HUES64 (cell line): ENCODE results near the gene OBP2A.

Experiments
- H3K27ac ChIP-seq: 2 replicates; pipeline ENCODE4 v1.7.0; 2013; ENCODE audit warnings: low read depth, low read length, inconsistent platforms
- H3K27me3 ChIP-seq: 2 replicates; pipeline ENCODE4 v1.6.1; 2013; ENCODE audit warnings: mild to moderate bottlenecking, low read length; ENCODE audit not compliant: insufficient read depth
- H3K36me3 ChIP-seq: 2 replicates; pipeline ENCODE4 v1.6.1; 2013; ENCODE audit warnings: mild to moderate bottlenecking, low read length; ENCODE audit not compliant: insufficient read depth
- H3K4me1 ChIP-seq: 2 replicates; pipeline ENCODE4 v1.6.1; 2013; ENCODE audit warnings: mild to moderate bottlenecking, low read length, moderate library complexity; ENCODE audit not compliant: insufficient read depth
- H3K4me3 ChIP-seq: 2 replicates; pipeline ENCODE4 v1.5.1; 2013; ENCODE audit warnings: mild to moderate bottlenecking, low read length, moderate library complexity
- H3K9ac ChIP-seq: 2 replicates; pipeline ENCODE4 v1.6.1; 2013; ENCODE audit warnings: mild to moderate bottlenecking, low read depth, low read length
- H3K9me3 ChIP-seq: 2 replicates; pipeline ENCODE4 v1.6.1; 2013; ENCODE audit warnings: low read depth, low read length; ENCODE audit not compliant: insufficient read depth
- WGBS: fragments of 150-250, 120-280 bp; methylation state at CpG from one replicate; pipeline ENCODE4 v1.1.7; 2013; ENCODE audit warnings: missing lambda C conversion rate; 5-methylcytosine and 5-hydroxymethylcytosine counted together

The OBP2A gene

DNA sequence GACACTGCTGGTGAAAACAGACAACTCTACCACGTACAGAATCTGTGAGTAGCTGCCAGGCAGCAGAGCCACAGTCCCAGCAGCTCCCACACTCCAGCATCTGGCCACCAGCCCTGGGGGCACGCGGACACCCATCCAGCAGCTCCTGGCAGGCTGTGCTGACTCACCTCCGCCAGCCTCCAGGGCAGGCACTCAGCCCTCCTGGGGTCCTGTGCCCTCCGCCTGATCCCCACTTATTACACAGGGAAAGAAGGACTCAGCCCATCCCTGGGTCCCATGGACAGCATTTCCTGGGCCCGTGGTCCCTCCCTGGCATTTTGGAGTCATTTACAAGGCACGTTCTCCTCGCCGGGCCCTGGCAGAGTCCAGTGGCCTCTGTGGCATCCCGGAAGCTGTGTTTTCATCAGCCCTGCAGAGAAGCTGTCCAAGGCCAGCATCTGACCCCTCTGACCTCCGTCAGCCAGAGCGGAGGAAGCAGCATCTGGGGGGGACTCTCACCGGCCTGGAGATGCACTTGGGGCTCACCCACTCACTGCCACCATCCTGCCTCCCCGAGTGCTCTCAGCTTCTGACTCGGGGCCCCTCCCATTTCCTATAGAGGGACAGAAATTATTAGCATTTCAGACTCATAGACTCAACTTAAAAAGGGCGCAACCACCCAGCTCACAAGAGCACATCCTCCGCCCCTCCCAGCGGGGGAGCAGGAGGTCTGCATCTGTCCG is 37.2 kb downstream of the OBP2A start:
- no peaks in the 10 kb centered on the region for H3K27me3 ChIP-seq
- H3K36me3 ChIP-seq, result no peaks in the 10 kb centered on the region
- no peak overlapping the region for H3K4me3 ChIP-seq
- WGBS, result 93% methylated on average over 19 of the region's 19 CpGs
- H3K27ac ChIP-seq, result no peak overlapping the region
- no peaks in the 10 kb centered on the region for H3K4me1 ChIP-seq
- H3K9me3 ChIP-seq, result no peaks in the 10 kb centered on the region
- no peak overlapping the region for H3K9ac ChIP-seq

DNA sequence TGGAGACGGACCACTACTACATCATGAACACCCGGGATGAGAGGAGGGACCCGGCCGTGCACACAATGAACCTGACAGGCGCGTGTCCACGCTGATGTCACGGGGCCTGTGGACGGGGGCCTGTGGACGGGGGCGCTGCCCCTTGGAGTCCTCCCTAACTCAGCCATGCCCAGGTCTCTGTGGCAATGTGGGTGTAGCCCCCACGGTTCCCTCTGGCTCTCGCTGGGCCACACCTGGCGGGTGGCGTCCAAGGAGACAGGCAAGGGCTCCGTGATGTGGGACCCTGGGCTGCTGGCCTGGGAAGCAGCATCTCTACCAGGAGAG is 37.7 kb downstream of the OBP2A start:
- Histone ChIP-seq H3K36me3 (no peaks in the 10 kb centered on the region), H3K4me1 (no peaks in the 10 kb centered on the region), H3K9ac (no peak overlapping the region), H3K27ac (no peak overlapping the region), H3K4me3 (no peak overlapping the region), H3K9me3 (no peaks in the 10 kb centered on the region), H3K27me3 (no peaks in the 10 kb centered on the region)
- WGBS, result 95% methylated on average over 16 of the region's 16 CpGs

DNA sequence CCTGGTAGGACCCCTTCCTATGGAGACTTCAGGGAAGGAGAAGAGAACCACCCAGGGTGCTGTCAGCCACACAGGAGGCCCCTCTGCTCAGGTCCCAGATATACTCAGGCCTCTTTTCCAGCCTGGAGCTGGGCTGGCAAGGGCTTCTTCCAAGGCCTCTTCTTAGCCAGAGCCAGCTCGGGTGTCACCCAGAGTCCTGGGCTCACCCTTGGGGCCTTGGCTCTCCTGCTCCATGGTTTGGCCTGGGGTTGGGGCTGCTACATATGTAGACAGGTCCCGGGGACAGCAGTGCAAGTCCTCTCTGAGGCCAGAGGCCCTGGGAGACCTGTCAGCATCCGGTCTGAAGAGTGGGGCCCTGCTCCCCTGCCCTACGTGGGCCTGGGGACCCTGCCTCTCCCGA is 38.4 kb downstream of the OBP2A start:
- Histone ChIP-seq H3K27me3 (no peaks in the 10 kb centered on the region), H3K4me1 (no peaks in the 10 kb centered on the region), H3K27ac (no peak overlapping the region), H3K9me3 (no peaks in the 10 kb centered on the region), H3K4me3 (no peak overlapping the region), H3K36me3 (no peaks in the 10 kb centered on the region), H3K9ac (no peak overlapping the region)
- WGBS, result 84% methylated on average over 5 of the region's 5 CpGs

DNA sequence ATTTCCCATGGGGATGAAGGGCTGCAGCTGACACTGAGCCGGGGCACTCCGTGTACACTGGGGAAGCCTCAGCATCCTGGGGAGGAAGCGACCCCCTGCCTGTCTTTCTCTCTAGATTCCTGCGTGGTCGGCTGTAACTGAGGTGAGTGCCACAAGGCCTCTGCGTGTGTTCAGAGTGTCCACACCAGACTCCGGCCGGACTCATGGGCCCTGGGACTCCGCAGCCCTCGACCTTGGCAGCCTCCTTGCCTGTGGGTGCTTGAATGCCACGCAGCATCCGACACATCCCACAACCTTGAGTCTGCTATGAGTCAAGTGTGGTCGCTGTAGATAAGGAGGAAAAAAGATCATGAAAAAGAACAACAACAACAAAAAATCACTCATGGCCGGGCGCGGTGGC is 39.0 kb downstream of the OBP2A start:
- H3K27me3 ChIP-seq, result no peaks in the 10 kb centered on the region
- WGBS, result 92% methylated on average over 15 of the region's 16 CpGs
- H3K27ac ChIP-seq, result no peak overlapping the region
- no peaks in the 10 kb centered on the region for H3K4me1 ChIP-seq
- no peaks in the 10 kb centered on the region for H3K9me3 ChIP-seq
- no peaks in the 10 kb centered on the region for H3K36me3 ChIP-seq
- no peak overlapping the region for H3K4me3 ChIP-seq
- H3K9ac ChIP-seq, result no peak overlapping the region

DNA sequence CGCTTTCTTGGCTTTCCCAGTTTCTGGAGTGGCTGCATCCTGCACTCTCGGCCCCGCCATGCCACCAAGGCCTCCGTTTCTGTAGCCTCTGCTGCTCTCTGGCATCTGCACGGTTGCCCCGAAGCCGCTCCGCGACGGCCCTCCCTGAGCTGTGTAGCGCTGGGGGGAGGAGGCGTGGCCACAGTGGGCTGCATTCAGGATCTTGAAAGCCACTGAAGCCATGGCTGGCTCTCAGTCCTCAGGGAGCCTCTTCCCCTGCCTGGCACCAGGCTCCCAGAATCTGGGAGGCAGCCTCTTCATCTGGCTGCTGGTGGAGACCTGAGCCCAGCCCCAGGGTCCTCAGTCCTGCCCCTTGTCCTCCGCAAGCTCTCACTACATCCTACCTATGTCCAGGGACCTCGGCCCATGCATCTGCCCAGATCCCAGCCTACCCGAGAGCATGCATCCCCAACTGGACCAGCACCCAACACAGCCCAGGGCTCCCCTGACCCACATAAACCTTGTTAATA is 40.7 kb downstream of the OBP2A start:
- WGBS, result 81% methylated on average over 15 of the region's 15 CpGs
- Histone ChIP-seq H3K9ac (no peak overlapping the region), H3K4me3 (no peak overlapping the region), H3K27me3 (no peaks in the 10 kb centered on the region), H3K27ac (no peak overlapping the region), H3K36me3 (no peaks in the 10 kb centered on the region), H3K9me3 (no peaks in the 10 kb centered on the region), H3K4me1 (no peaks in the 10 kb centered on the region)

DNA sequence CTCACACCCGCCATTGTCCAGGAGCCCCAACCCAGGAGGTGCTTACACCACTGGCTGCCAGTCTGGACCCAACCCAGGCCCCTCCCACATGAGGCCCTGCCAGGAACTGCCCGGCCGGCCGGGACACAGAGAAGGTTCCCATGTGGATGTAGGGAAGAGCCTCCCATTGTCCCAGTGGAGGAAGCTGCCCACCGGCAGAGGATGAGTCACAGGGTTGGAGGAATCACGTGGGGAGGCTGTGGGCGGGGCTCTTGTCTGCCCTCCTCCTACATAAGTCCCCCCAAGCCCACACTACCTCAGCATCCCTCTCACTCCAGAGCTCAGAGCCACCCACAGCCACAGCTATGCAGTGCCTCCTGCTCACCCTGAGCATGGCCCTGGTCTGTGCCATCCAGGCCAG is 41.7 kb downstream of the OBP2A start:
- WGBS, result no CpG with 5 or more reads among the region's 7 CpGs
- Histone ChIP-seq H3K4me1 (no peaks in the 10 kb centered on the region), H3K36me3 (no peaks in the 10 kb centered on the region), H3K9ac (no peak overlapping the region), H3K4me3 (no peak overlapping the region), H3K9me3 (no peaks in the 10 kb centered on the region), H3K27ac (no peak overlapping the region), H3K27me3 (no peaks in the 10 kb centered on the region)

DNA sequence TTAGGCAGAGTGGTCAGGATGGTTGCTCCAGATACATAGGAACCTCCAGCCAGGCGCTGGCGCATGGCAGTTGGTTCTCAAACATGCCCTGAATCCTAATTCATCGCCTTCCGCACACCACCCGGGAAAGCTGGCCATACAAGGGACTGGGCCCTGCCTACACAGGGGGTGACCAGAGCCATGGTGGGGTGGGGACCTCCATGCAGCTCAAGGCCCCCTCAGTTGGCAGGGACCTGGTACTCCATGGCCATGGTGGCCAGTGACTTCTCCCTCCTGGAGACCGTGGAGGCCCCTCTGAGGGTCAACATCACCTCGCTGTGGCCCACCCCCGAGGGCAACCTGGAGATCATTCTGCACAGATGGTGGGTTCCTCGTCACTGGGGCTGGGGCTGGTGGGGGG is 42.4 kb downstream of the OBP2A start:
- WGBS, result 93% methylated on average over 9 of the region's 9 CpGs
- Histone ChIP-seq H3K9ac (no peak overlapping the region), H3K36me3 (no peaks in the 10 kb centered on the region), H3K27me3 (no peaks in the 10 kb centered on the region), H3K4me1 (no peaks in the 10 kb centered on the region), H3K9me3 (no peaks in the 10 kb centered on the region), H3K27ac (no peak overlapping the region), H3K4me3 (no peak overlapping the region)

DNA sequence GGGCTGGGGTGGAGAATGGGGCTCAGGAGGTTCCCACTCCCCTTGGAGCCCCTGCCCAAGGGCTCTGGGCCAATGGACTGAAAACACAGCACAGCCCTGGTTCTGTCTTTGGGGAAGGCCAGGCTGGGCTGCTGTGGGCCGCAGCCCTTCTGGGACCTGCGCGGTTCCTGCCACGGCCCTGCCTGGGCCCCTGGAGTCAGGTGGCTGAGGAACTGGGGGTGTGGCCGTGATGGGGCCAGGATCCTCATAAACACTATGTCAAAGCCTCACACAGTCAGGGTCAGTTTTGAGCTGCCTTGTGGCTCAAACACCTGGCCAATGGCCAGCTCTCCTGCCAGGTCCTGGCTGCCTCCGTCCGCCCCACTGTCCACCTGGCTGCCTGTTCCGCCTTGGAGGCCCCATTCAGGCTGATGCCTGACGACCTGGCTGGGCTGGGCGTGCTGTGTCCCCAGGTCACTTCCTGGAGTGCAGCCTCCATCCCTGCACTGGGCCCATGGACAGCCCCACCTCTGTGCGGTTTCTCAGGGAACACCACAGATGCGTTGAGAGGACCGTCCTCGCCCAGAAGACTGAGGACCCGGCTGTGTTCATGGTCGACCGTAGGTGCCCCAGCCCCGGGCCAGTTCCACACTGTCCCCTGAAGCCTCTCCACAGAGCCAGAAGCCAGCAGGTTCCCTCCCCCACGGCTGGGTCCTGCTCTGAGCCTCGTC is 43.1 kb downstream of the OBP2A start:
- 95% methylated on average over 20 of the region's 20 CpGs for WGBS
- no peak overlapping the region for H3K9ac ChIP-seq
- H3K27me3 ChIP-seq, result no peaks in the 10 kb centered on the region
- H3K4me1 ChIP-seq, result no peaks in the 10 kb centered on the region
- H3K9me3 ChIP-seq, result no peaks in the 10 kb centered on the region
- H3K36me3 ChIP-seq, result no peaks in the 10 kb centered on the region
- H3K27ac ChIP-seq, result no peak overlapping the region
- H3K4me3 ChIP-seq, result no peak overlapping the region

DNA sequence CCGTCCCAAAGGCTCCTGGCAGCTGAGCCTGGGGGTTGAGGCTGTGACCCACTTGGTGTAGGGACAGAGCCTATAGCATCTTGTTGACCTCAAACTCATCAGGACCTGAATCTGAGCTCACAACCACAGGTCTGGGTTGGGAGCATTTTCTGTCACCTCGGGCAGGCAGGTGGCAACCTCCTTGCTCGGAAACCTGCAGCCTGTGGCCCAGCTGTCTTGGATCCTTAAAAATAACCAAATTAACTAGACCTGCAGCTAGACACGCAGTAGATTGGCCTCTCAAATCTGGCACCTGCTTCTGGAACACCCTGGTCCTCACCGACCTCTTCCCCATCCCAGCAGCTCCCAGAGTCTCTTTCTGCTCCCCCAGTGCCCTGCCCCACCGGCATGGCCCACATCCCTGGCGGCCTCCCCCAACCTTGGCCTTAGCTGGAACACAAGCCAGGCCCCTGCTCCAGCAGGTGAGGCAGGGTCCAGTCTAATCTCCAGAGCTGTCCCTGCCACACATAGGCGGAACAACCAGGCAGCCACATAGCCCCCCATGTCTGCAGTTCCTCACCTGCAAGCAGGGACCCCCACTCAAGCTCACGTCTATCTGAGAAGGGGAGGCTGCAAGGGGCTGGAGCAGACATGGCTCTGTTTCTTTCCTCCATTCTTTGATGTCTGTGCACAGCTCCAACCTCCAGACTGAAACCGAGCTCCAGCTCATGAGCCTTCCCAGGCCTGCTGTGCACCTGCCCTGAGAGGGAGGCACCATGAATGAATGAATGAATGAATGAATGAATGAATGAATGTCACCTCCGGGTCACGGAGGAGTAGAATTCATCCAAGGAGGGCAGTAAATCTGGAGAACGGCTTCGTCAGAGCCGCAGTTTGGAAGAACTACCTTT is 43.9 kb downstream of the OBP2A start:
- H3K27me3 ChIP-seq, result no peaks in the 10 kb centered on the region
- no peaks in the 10 kb centered on the region for H3K36me3 ChIP-seq
- no peaks in the 10 kb centered on the region for H3K4me1 ChIP-seq
- 84% methylated on average over 15 of the region's 15 CpGs for WGBS
- H3K4me3 ChIP-seq, result no peak overlapping the region
- no peak overlapping the region for H3K9ac ChIP-seq
- H3K27ac ChIP-seq, result no peak overlapping the region
- H3K9me3 ChIP-seq, result peaks cover 7% of the 10 kb centered on the region; the same call in 1 of the 2 replicates

DNA sequence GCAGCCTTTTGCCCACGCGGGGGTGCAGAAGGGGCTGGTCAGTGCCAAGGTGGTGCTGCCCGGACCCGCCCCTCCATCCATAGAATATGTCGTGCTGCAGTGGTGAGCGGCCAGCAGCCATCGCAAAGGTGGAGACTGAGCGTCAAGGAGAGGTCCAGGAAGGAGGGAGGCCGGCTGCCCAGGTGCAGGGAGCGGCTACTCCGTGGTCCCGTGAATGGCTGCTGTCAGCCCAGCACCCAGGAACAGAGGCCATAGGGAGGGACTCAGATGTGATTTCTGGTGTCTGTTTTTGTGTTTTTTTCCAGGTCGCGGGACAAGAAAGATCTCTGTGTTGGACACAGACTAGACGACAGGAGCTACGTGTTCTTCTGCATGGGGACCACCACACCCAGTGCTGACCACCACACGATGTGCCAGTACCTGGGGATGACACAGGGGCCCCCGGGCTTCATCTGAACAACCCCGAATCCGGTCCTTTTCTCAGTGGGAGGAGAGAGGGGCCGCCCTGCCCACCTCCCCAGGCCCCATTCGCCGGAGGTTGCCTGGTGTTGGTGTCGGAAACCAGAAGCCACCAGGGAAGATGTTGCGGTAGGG is 44.7 kb downstream of the OBP2A start:
- Histone ChIP-seq H3K27ac (no peak overlapping the region), H3K27me3 (no peaks in the 10 kb centered on the region)
- 86% methylated on average over 25 of the region's 25 CpGs for WGBS

More for the DNA sequence above, 44.7 kb downstream of the OBP2A start:
- Histone ChIP-seq H3K9me3 (peaks cover 12% of the 10 kb centered on the region; the same call in 1 of the 2 replicates), H3K4me3 (no peak overlapping the region), H3K36me3 (no peaks in the 10 kb centered on the region), H3K4me1 (no peaks in the 10 kb centered on the region), H3K9ac (no peak overlapping the region)
